MM.1S (cell line): ENCODE measurements around the gene TOP2A.

Experiments used
- EZH2 ChIP-seq: fragments of 300-600 bp; sonication (generic); optimal IDR thresholded peaks from 2 replicates; pipeline ENCODE3; 2017; ENCODE audit warnings: low read depth, mild to moderate bottlenecking, antibody characterized with exemption, low read length, mixed read lengths
- EZH2phosphoT487 ChIP-seq: fragments of 300-600 bp; sonication (generic); IDR thresholded peaks from 2 replicates; pipeline ENCODE4 v1.6.1; 2018; ENCODE audit warnings: antibody characterized with exemption, low read length
- TF ChIP-seq, protein P1 (sequence below): fragments of 300-600 bp; sonication (generic); IDR thresholded peaks from 2 replicates; pipeline ENCODE4 v1.5.1; 2016; ENCODE audit warnings: antibody characterized with exemption, low read length, mixed read lengths

DNA sequence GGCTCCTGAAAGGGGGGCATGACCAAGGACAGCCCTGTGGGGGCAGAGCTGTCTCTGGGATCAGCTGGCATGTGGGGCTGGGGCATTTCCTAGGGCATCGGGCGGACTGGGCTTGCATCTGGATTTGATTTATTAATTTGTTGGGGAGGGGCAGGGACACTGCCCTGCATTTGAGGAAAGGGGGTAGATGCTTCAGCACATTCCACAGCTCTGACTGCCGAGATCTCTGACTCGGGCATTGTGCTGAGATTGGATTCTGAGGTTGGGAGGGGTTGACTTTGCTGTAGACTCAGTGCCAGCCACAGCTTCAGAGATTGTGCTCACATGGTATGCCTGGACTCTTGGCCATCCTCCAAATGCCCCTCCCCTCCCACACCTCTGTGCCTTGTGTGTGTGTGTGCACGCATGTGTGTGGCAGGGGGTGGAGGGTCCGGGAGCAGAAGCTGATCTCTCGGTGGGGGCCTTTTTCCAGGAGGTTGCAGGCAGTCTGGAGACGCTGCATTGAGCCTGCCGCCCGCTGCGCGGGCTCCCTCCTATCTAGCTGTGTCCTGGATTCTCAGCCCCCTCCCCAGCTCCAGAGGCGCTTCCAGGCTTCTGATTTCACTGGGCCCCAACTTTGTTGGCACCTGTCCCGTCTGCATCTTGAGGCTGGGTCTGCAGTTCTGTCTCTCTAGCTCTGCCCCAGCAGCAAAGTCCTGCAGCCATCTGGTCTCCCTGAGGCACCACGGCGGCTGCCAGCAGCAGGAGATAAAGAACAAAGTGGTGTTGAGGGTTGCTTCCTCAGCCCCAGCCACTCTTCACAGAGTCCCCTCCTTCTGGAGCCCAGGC is 40.5 kb upstream of the TOP2A start:
- TF ChIP-seq, protein P1, sequence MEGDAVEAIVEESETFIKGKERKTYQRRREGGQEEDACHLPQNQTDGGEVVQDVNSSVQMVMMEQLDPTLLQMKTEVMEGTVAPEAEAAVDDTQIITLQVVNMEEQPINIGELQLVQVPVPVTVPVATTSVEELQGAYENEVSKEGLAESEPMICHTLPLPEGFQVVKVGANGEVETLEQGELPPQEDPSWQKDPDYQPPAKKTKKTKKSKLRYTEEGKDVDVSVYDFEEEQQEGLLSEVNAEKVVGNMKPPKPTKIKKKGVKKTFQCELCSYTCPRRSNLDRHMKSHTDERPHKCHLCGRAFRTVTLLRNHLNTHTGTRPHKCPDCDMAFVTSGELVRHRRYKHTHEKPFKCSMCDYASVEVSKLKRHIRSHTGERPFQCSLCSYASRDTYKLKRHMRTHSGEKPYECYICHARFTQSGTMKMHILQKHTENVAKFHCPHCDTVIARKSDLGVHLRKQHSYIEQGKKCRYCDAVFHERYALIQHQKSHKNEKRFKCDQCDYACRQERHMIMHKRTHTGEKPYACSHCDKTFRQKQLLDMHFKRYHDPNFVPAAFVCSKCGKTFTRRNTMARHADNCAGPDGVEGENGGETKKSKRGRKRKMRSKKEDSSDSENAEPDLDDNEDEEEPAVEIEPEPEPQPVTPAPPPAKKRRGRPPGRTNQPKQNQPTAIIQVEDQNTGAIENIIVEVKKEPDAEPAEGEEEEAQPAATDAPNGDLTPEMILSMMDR: no peak
- TF ChIP-seq EZH2 (no peak), EZH2phosphoT487 (no peak)
